Osteoblast (primary cell): Measurements from ENCODE around the gene UBE2K. TPM values are rescaled to one million over a fixed set of nuclear protein-coding genes. Genes with fewer than 3 reads are reported as not detected.
"Not testable (repeated sequence)": the region's sequence is repeated elsewhere in the genome, so short reads cannot be mapped to it uniquely, and the experiment has no call there.

ENCODE experiments used
- DNase-seq: peaks from one replicate; pipeline ENCODE4 v3.0.0; 2011; ENCODE audit warnings: low spot score, mixed read lengths; ENCODE audit not compliant: insufficient read length; ENCODE audit errors: missing footprints
- H2AFZ ChIP-seq: 2 replicates; pipeline ENCODE4 v1.6.0; 2011; ENCODE audit warnings: mild to moderate bottlenecking, low read length
- H3K27ac ChIP-seq: 2 replicates; pipeline ENCODE4 v1.5.1; 2011; ENCODE audit warnings: mild to moderate bottlenecking, low read depth, low read length, moderate library complexity
- H3K27me3 ChIP-seq: 2 replicates; pipeline ENCODE4 v1.6.0; 2012; ENCODE audit warnings: mild to moderate bottlenecking, control low read depth, inconsistent platforms, low read length, moderate library complexity; ENCODE audit not compliant: insufficient read depth
- H3K36me3 ChIP-seq: 2 replicates; pipeline ENCODE4 v1.5.1; 2011; ENCODE audit warnings: mild to moderate bottlenecking, low read length, control low read depth, moderate library complexity; ENCODE audit not compliant: insufficient read depth
- H3K4me1 ChIP-seq: 2 replicates; pipeline ENCODE4 v1.5.1; 2011; ENCODE audit warnings: mild to moderate bottlenecking, low read length, control low read depth, moderate library complexity; ENCODE audit not compliant: insufficient read depth
- H3K4me2 ChIP-seq: 2 replicates; pipeline ENCODE4 v1.6.0; 2011; ENCODE audit warnings: mild to moderate bottlenecking, low read length; ENCODE audit not compliant: insufficient read depth
- H3K4me3 ChIP-seq: fragments of 200-600 bp; sonication (generic); 3 replicates; pipeline ENCODE4 v1.5.1; 2012; ENCODE audit warnings: mild to moderate bottlenecking, low read length, inconsistent platforms; ENCODE audit not compliant: insufficient read depth
- H3K79me2 ChIP-seq: 2 replicates; pipeline ENCODE4 v1.6.0; 2012; ENCODE audit warnings: mild to moderate bottlenecking, low read length, control low read depth, inconsistent platforms; ENCODE audit not compliant: insufficient read depth
- H3K9me3 ChIP-seq: 2 replicates; pipeline ENCODE4 v1.5.1; 2011; ENCODE audit warnings: low read depth, low read length, control low read depth
- H4K20me1 ChIP-seq: 2 replicates; pipeline ENCODE4 v1.6.0; 2012; ENCODE audit warnings: mild to moderate bottlenecking, low read length, control low read depth; ENCODE audit not compliant: insufficient read depth
- CTCF ChIP-seq: IDR thresholded peaks from 2 replicates; pipeline ENCODE4 v1.5.1; 2011; ENCODE audit warnings: mild to moderate bottlenecking, low read depth, low read length, moderate library complexity; ENCODE audit errors: extremely low read depth
- total RNA-seq: library from RNA; depleted of rRNA; stranded (reverse); fragments of >200 nt; gene quantifications from 2 replicates; pipeline ENCODE4 v1.2.3, GENCODE V29; 2012

Gene UBE2K
- total RNA-seq, 1 donor: 19.2 TPM

GRCh38 chr4:39664828-39665731 is 32.9 kb upstream of the UBE2K start:
- H3K27ac ChIP-seq: peak overlapping the region; percentile 53
- H3K36me3 ChIP-seq: no peaks in the 10 kb centered on the region
- TF ChIP-seq CTCF: no peak
- no peak overlapping the region for H2AFZ ChIP-seq
- H3K27me3 ChIP-seq: no peaks in the 10 kb centered on the region
- no peaks in the 10 kb centered on the region for H4K20me1 ChIP-seq
- no peaks in the 10 kb centered on the region for H3K79me2 ChIP-seq
- peak; percentile 75 for DNase-seq
- peak overlapping the region; percentile 72 for H3K4me2 ChIP-seq
- H3K9me3 ChIP-seq: no peaks in the 10 kb centered on the region
- peaks cover 17% of the 10 kb centered on the region for H3K4me1 ChIP-seq
- peak overlapping the region; percentile 13 for H3K4me3 ChIP-seq

- no peak for DNase-seq
- H3K9me3 ChIP-seq: no peaks in the 10 kb centered on the region
- H3K27me3 ChIP-seq: no peaks in the 10 kb centered on the region
- no peak overlapping the region for H3K27ac ChIP-seq
- no peak overlapping the region for H2AFZ ChIP-seq
- no peaks in the 10 kb centered on the region for H3K36me3 ChIP-seq
- H3K4me1 ChIP-seq: peaks cover 15% of the 10 kb centered on the region
- H3K4me2 ChIP-seq: no peak overlapping the region
- H3K79me2 ChIP-seq: no peaks in the 10 kb centered on the region
- no peak for TF ChIP-seq CTCF
- H4K20me1 ChIP-seq: no peaks in the 10 kb centered on the region
- H3K4me3 ChIP-seq: no peak overlapping the region
These were observed 30.2 kb upstream of the UBE2K start for GRCh38 chr4:39667706-39668105.

- no peak for DNase-seq
- Histone ChIP-seq H3K9me3 (no peaks in the 10 kb centered on the region), H4K20me1 (no peaks in the 10 kb centered on the region), H3K27me3 (no peaks in the 10 kb centered on the region), H3K4me3 (no peak overlapping the region), H3K4me2 (no peak overlapping the region), H3K36me3 (no peaks in the 10 kb centered on the region), H3K4me1 (peaks cover 15% of the 10 kb centered on the region), H2AFZ (no peak overlapping the region), H3K27ac (no peak overlapping the region), H3K79me2 (no peaks in the 10 kb centered on the region)
- no peak for TF ChIP-seq CTCF
These were observed 29.0 kb upstream of the UBE2K start for GRCh38 chr4:39668887-39669286.

- not testable (repeated sequence) for H3K27ac ChIP-seq, H3K36me3 ChIP-seq, H3K9me3 ChIP-seq, H3K79me2 ChIP-seq, H3K4me2 ChIP-seq, H3K27me3 ChIP-seq, H2AFZ ChIP-seq, H3K4me1 ChIP-seq, H3K4me3 ChIP-seq, H4K20me1 ChIP-seq, DNase-seq
These were observed 27.6 kb upstream of the UBE2K start for GRCh38 chr4:39670296-39670695.

- H2AFZ ChIP-seq, H4K20me1 ChIP-seq, DNase-seq, H3K27me3 ChIP-seq, H3K27ac ChIP-seq, H3K4me2 ChIP-seq, H3K79me2 ChIP-seq, H3K4me1 ChIP-seq, H3K36me3 ChIP-seq, H3K4me3 ChIP-seq, H3K9me3 ChIP-seq: not testable (repeated sequence)
These were observed 22.3 kb upstream of the UBE2K start for GRCh38 chr4:39675681-39676080.

GRCh38 chr4:39681003-39681402 is 16.9 kb upstream of the UBE2K start:
- H3K27ac ChIP-seq, H4K20me1 ChIP-seq, DNase-seq, H3K4me3 ChIP-seq, H3K79me2 ChIP-seq, H3K4me2 ChIP-seq, H3K9me3 ChIP-seq, H3K36me3 ChIP-seq, H3K27me3 ChIP-seq, H3K4me1 ChIP-seq, H2AFZ ChIP-seq: not testable (repeated sequence)
